GM19467 (cell line): Measurements from ENCODE around the gene PATJ.
"Not testable (repeated sequence)": the region's sequence is repeated elsewhere in the genome, so short reads cannot be mapped to it uniquely, and the experiment has no call there.

ENCODE experiments used
- ATAC-seq: cut with Tn5 transposase; IDR thresholded peaks from one replicate; pipeline ENCODE4 v1.9.1; 2021; ENCODE audit warnings: mild to moderate bottlenecking, moderate library complexity; ENCODE audit not compliant: unreplicated experiment

The PATJ gene, protein sequence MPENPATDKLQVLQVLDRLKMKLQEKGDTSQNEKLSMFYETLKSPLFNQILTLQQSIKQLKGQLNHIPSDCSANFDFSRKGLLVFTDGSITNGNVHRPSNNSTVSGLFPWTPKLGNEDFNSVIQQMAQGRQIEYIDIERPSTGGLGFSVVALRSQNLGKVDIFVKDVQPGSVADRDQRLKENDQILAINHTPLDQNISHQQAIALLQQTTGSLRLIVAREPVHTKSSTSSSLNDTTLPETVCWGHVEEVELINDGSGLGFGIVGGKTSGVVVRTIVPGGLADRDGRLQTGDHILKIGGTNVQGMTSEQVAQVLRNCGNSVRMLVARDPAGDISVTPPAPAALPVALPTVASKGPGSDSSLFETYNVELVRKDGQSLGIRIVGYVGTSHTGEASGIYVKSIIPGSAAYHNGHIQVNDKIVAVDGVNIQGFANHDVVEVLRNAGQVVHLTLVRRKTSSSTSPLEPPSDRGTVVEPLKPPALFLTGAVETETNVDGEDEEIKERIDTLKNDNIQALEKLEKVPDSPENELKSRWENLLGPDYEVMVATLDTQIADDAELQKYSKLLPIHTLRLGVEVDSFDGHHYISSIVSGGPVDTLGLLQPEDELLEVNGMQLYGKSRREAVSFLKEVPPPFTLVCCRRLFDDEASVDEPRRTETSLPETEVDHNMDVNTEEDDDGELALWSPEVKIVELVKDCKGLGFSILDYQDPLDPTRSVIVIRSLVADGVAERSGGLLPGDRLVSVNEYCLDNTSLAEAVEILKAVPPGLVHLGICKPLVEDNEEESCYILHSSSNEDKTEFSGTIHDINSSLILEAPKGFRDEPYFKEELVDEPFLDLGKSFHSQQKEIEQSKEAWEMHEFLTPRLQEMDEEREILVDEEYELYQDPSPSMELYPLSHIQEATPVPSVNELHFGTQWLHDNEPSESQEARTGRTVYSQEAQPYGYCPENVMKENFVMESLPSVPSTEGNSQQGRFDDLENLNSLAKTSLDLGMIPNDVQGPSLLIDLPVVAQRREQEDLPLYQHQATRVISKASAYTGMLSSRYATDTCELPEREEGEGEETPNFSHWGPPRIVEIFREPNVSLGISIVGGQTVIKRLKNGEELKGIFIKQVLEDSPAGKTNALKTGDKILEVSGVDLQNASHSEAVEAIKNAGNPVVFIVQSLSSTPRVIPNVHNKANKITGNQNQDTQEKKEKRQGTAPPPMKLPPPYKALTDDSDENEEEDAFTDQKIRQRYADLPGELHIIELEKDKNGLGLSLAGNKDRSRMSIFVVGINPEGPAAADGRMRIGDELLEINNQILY (N-terminal part only)

DNA sequence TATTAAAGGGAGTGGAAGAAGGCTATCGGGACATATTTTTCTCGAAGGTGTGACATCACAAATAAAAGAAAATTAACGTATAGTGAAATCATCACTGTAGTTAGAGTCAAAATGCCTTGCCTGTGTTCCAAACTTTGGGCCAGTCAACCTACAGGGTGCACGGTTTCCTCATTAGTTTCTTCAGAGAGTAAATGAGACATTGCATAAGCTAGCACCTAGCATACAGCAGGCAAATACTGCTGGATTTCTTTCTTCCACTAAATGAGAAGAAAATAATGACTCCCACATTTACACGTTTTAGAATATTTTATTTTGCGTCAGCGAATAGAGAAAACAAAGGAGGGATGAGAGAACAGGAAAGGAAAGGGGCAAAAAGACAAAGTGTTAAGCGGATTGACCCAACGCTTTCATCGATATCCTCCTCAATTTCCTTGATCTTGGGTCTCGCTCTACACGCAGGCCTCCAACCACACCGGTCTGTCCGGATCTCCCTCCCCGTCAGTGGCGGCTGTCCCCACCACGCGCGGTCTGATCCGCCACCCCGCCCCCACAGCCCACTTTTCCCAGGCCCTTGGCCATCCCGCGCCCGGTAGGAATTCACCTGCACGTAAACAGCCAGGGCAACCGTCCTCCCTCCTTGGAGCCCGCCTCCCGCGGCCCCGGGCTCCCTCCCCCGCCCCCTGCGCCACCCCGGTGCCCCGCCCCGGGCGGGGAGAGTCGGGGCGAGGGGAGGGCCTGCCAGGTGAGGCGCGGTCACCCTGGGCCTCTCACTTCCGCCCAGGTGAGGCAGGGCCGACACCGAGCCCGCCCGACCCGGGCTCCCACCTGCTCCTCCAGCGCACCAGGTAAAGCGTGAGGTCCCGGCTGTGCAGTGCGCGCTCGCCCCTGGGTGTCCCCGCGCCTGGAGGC is at the start of gene PATJ:
TSS of gene PATJ (plus strand) at position 770 of the 909 bp plus-strand sequence. CDS start 20,413 bp downstream, outside the sequence.
- ATAC-seq = peak; percentile 82

DNA sequence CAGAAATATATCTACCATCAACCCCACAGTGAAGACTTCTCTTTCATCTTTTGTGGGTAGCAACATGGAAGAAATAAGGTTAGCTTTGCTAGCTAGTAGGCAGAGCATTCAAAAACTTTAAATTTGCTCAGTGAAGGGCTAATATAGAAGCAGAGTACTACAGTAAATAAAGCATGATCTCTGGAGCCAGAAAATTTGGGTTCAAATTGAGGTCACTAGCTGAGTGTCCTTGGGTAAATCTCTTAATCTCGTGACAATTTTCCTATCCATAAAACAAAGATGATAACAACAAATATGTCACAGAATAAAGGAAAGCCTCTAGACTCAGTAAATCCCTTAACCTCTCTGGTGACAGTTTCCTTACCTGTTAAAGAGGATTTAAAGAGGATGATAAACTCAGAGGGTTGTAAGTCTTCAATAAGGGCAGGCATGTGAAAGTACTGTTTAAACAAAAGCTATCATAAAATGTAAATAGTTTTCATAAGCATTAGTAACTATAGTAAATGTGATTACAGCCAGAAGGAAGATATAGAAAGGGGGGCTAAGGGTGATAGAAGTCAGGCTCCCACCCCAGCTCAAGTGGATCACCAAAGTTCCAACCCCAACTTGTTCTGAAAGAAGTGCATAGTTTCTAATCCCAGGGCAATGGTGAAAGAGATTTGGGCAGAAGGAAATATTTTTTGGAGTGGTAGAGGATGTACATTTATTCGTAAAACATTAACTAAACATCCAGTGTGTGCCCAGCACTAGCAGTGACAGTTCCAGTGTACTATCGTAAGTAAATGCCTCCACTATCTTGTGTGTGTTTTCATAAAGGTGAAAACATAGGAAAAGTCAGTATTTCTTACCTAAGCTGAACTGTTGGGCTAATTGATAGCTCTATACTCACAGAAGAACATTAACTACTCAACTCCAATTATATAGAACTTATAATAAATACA is 42.1 kb upstream of the PATJ start:
- no peak for ATAC-seq

DNA sequence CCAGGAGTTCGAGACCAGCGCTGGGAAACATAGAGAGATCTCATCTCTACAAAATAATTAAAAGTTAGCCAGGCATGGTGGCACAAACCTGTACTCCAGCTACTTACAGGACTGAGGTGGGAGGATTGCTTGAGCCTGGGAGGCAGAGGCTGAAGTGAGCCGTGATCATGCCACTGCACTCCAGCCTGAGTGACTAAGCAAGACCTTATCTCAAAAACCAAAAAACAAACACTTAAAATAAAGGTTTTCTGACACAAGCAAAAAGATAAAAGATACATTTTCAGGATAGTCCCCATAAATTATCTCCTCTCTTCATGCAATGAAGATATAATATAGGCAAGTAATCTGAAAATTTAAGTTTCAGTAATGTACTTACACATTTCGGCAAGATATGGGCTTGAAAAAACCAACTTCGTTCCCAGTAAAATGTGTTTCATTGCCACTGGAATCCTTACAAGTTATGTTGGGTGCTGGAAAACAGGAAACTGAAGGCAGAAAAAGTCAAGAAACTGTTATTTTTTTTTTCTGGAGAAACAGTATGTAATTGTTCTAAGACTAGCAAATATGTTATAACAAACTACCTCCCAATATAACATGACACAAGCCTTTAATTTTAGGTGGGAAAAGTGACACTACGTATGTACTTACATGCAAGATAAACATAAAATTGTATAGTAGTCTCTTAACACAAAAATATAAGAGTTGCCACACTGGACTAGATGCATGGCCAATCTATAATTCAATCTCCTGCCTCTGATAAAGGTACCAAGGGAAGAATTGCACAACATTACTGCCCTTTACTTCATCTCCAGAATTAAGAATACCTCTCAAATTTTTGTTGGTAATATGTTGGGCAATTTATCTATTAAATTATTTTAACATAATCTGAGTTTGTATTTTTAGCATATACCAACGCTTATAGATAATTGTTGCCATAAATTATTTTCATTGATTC is 33.0 kb upstream of the PATJ start:
- no peak for ATAC-seq

DNA sequence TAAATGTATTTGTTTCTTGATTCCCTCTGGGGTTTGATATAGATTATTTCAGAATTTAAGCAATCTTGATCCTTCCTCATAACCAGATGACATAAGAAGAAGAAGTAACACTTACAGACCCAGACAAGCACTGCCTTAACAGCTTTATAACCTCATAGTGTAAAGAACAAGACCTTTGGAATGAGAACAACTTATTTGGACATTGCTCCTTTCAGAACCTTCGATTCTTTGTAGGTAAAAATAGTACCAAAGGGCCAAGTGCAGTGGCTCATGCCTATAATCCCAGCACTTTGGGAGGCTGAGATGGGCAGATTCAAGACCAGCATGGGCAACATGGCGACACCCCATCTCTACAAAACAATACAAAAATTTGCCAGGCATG is 32.4 kb upstream of the PATJ start:
- no peak for ATAC-seq

DNA sequence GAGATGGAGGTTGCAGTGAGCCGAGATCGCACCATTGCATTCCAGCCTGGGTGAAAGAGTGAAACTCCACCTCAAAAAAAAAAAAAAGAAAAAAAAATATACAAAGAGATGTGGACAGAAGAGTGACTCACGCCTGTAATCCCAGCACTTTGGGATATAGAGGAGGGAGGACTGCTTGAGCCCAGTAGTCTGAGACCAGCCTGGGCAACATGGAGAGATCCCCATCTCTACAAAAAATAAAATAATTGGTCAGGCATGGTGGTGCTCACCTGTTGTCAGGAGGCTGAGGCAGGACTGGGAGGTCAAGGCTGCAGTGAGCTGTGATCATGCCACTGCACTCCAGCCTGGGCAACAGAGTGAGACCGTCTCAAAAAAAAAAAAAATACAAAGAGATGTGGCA is 31.0 kb upstream of the PATJ start:
- ATAC-seq = not testable (repeated sequence)

DNA sequence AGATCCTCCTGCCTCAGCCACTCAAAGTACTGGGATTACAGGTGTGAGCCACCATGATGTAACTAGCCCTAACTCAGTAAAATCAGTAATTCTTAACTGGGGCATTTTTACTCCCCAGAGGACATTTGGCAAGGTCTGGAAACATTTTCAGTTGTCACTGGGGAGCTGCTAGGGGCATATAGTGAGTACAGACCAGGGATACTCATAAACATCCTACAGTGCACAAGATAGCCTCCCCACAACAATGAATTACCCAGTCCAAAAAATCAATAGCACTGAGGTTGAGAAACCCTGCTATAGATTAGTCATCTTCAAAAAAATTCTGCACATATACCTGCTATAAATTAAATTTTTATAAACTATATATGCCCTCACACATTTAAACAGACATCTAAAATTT is 30.3 kb upstream of the PATJ start:
- no peak for ATAC-seq

DNA sequence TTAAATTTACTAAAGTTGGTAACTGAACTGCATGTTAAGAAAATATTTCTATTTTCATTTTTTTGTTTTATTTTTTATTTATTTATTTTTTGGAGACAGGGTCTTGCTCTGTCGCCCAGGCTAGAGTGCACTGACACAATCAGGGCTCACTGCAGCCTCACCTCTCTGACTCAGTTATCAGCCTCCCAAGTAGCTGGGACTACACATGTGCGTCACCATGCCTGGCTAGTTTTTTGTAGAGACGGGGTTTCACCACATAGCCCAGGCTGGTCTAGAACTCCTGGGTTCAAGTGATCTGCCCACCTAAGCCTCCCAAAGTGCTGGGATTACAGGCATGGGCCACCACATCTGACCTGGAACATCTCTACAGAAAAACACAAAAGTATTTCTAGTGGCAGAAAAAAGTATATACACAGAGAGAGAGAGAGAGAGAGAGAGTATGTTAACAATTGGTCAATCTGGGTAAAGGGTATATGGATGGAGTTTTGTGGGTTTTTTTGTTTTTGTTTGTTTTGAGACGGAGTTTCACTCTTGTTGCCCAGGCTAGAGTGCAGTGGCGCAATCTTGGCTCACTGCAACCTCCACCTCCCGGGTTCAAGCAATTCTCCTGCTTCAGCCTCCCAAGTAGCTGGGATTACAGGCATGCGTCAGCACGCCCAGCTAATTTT is 23.1 kb upstream of the PATJ start:
- not testable (repeated sequence) for ATAC-seq

DNA sequence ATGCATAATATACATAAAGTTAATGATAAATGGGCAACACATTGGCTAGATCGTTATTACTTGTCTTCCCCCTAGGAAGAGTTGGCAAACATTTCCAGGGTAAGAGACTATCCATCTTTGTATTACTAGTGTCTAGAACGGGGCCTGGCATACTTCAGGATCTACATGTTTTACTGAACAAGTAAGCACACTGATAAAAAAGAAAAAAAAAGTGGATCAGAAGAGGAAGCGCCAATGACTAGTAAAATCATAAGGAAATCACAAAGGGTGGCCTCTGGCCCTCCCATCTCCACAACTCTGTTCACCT is 17.8 kb upstream of the PATJ start:
- ATAC-seq = no peak

DNA sequence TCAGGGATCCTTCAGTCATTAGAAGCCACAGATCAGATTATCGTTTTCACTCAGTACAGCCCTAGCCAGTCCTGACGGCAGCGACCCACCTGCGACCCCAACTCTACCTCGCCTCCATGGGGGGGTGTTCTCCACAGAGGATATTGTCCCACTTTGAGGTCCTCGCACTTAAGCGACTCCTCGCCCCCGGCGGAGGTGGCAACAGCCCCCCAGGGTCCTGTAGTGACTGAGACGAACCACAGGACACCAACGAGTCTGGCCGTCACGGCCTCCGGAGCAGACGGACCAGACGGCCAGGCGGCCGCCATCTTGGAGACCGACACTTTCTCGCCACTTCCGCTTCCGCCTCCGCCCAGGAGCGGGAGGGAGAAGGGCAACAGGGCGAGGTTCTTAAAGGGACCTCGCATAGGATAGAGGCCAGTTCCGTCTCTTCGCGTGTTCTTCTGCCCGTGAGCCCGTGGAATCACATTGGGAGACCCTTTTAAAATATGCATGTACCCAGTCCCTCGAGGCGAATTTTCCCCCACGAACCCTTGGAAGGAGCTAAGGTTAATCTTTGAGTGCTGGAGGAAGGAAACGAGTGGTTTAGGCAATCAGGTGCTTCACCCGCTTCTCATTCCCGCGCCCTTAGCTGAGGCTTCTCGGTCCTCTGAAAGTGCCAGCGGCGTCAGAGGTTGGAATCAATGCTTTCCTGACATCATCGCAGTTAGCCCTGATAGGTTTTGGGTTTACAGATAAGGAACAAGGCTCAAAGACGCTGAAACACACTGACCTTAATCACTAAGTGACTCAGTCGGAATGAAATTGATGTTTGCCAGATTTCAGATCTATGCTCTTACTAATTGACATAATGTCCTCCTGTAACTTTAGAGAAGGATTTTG is 17.2 kb upstream of the PATJ start, which contains the start of gene TM2D1:
TSS of gene TM2D1 (minus strand) at position 329 of the 882 bp plus-strand sequence. CDS start at position 308, 21 bp downstream.
- peak; percentile 100 for ATAC-seq

DNA sequence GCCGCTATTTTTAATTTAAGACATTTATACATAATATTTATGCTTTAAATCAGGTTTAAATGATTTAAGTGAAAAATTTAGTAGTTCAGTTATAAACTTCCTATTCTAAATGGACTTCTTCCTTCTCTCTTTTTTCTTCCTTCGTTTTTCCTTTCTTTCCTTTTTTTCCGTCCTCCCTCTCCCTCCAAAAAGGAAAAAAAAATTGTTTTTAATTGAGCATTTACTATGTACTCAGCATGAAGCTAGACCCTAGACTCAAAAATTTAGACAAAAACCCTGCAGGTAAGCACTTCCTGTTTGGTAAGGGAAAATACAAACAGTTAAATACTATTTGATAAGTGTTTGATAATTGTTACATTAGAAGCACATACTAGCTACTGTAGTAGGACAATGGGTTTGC is 14.7 kb upstream of the PATJ start:
- ATAC-seq = no peak

DNA sequence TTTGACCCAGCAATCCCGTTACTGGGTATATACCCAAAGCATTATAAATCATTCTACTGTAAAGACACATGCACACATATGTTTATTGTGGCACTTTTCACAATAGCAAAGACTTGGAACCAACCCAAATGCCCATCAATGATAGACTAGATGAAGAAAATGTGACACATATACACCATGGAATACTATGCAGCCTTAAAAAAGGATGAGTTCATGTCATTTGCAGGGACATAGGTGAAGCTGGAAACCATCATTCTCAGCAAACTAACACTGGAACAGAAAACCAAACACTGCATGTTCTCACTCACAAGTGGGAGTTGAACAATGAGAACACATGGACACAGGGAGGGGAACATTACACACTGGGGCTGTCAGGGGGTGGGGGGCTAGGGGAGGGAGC is 11.6 kb upstream of the PATJ start:
- ATAC-seq = not testable (repeated sequence)

DNA sequence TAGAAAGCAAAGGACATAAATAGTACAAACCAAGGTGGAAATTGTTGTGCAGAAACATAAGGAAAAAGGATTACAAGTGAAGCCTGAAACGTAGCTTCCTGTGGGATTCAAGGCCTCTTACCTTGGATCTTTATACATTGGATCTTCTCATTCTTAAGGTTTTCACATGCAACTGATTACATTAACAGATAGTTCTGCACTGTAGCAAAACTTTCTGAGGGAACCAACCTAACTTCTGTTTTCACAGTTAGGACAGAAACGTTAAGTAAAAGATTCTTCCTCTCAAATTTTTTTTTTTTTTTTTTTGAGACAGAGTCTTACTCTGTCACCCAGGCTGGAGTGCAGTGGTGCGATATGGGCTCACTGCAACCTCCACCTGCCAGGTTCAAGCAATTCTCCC is 9.6 kb upstream of the PATJ start:
- no peak for ATAC-seq

DNA sequence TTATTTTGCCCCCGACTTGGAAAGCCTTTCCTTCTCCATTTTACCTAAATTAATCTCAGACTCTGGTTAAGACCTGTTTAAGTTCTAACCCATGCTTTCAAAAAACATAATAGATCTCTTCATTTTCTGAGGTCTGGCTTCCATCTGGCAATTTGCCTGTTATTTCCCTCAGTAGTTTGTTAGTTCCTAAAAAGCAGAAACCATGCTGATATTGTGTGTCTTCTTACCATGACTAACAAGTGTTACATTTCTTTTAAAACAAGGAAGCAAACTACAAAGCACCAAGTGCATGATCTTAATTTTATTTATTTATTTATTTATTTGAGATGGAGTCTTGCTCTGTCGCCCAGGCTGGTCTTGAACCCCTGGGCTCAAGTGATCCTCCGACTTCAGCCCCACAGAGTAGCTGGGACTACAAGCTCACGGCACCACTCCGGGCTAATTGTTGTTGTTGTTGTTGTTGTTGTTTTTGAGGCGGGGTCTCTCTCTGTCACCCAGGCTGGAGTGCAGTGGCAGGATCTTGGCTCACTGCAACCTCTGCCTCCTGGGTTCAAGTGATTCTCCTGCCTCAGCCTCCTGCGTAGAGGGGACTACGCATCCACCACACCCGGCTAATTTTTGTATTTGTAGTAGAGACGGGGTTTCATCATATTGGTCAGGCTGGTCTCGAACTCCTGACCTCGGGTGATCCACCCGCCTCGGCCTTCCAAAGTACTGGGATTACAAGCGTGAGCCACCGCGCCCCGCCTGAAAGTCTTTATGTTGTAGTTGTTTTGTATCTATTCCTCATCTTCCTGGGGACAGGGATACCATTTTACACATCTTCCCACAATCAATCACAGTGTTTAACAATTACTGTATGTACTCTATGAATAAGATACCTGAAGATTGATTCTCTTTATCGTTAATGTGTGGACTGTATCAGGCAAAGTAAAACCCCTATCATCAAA is 1.3 kb upstream of the PATJ start:
- no peak for ATAC-seq

DNA sequence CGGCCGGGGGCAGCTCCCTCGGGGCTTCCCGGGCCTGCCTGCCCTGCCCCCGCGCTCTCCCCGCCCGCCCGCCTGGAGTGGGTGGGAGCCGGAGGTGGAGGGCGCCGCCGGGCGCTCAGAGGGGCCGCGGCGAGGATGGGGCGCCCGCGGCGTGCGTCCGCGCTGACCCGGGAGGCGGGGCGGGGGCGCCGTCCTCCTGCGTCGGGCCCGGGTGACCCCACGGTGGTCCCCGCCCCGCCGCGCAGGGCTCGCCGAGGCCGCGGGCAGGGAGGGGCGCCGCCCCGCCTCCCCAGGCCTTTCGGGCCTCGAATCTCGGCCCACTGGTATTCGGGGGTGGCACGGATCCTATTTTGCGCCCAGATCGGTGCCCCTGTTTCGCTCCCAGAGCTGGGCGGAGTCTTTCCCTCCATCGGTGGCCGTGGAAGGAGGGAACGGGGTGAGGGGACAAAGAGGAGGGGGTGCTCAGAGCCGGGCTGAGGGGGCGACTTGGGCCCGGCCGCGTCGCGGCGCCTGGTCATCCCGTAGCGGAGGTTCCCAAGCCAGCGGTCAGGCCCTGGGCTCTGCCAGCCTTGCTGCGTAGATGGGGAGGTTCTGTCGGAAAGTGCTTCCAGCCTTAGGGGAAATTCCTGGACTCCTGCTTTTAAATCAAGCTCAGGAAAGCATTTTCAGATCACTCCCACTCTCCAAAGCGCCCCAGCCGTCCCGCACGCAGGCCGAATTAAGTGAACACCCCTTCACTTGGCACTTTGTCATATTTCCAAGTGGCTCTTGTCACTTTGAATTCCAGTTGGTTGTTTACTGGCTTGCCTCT is 545 bp downstream of the PATJ start:
- peak; percentile 47 for ATAC-seq

DNA sequence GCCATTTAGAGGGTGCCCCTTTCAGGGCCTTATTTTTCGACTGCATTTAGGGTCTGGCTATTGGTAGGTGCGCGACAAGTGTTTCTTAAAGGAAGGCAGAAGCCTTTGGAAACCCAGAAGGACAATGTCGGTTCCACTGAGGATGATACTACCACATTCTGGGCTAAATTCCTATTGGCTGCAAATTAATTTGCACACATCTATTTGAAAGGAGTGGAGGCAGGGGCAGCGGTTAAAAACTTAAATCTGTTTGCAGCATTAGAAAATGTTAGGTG is 1.1 kb downstream of the PATJ start:
- ATAC-seq = no peak
